Germinal center (tissue), 1 donor: ENCODE measurements around the gene WNK2.
A peak's percentile ranks its signal among the peaks of the same experiment; 100 is the strongest.

Source experiments
- DNase-seq: peaks from one replicate; pipeline ENCODE4 v3.0.0; 2012; ENCODE audit warnings: mixed read lengths, low spot score

The WNK2 gene

GRCh38 chr9:93266521-93267001 is 82.6 kb downstream of the WNK2 start:
- DNase-seq, result no peak

DNA sequence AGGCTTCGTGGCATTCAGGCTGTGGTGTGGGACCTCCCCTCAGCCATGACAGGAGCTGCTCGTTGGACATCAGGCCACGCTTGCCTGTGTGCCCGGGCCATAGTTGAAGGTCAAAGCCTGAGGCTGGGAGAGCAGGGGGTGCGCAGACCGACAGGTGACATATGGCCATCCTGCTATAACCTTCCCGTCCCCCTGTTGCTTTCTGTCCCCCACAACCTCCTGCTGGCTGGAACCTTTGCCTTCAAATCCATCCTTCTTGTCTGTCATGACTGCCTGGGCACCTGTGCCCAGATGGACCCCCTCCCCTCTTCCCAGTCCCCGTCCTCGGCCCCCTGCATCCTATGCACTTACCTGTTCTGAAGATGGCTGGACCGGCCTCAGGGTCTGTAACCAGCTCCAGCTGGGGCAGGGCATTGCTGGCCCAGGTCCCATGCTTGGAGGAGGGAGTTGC is 83.2 kb downstream of the WNK2 start:
- no peak for DNase-seq

GRCh38 chr9:93267681-93268505 is 84.0 kb downstream of the WNK2 start:
- DNase-seq, result no peak

DNA sequence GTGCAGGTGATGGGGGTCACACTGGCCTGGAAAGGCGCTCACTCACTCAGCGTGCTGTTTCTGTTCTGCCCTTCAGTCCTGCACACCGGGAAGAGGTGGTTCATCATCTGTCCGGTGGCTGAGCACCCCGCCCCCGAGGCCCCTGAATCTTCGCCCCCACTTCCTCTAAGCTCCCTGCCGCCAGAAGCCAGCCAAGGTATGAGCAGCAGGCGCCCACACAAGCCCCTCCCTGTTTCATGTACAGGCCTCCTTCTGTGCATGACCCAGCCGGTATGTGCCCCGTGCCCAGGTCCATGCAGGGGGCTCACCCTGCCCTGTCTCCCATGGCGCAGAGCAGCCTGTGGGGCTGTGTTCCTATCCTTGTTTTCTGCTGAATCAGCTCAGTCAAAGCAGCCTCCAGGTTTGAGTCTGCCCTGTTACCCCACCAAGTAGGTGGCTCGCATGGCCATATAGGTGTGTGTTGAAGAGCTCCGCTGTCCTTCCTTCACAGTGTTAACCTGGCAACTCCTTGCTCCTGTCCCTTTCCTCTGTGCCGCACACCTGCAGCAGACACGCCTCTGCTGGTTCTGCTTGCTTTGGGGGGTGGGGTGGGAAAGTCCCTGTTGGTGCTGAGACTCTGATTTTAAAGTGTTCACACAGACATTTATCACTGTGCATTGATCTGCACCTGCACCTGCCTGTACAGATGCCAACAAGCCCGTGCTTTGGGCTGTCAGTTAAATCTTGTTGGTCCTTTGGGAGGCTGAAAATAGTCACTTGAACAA is 84.8 kb downstream of the WNK2 start:
- DNase-seq, result peak; percentile 82

- DNase-seq, result no peak
Measured at GRCh38 chr9:93270976-93271375, 87.0 kb downstream of the WNK2 start.

GRCh38 chr9:93276973-93277372 is 93.0 kb downstream of the WNK2 start:
- DNase-seq, result peak; percentile 42

DNA sequence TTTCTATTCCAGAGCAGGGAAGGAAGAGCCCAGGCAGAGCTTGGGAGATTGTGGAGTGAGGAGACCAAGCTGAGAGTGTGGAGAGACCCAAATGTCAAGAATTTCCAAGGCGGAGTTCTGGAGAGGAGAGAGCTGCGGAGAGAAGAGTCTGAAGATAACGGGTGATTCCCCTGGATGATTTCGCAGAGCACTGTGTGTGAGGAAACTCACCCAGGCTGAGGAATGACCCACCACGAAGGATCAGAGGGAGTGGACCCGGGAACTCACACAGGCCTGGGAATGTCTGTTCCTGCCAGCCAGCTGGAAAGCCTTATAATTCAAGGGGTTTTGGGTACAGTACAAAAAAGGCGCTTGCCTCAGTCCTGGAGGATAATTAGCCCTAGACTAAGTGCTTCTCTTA is 94.2 kb downstream of the WNK2 start:
- DNase-seq, result no peak

GRCh38 chr9:93280661-93281259 is 96.8 kb downstream of the WNK2 start:
- DNase-seq, result no peak

- peak; percentile 48 for DNase-seq
Measured at GRCh38 chr9:93286252-93287188, 102.6 kb downstream of the WNK2 start.

GRCh38 chr9:93287189-93287552 is 103.2 kb downstream of the WNK2 start:
- no peak for DNase-seq

DNA sequence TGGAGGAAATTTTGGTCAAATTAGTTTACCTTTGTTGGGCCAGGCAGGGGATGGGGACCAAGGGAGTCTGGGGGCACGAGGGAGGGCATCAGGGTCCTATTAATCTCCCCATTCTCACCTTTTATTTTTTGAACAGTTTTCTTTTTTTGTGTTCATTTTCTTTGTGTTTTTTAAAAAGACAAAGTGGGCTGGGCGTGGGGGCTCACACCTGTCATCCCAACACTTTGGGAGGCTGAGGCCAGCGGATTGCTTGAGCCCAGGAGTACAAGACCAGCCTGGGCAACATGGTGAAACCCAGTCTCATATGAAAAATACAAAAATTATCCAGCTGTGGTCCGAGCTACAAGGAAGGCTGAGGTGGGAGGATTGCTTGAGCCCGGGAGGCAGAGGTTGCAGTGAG is 103.7 kb downstream of the WNK2 start:
- no peak for DNase-seq

DNA sequence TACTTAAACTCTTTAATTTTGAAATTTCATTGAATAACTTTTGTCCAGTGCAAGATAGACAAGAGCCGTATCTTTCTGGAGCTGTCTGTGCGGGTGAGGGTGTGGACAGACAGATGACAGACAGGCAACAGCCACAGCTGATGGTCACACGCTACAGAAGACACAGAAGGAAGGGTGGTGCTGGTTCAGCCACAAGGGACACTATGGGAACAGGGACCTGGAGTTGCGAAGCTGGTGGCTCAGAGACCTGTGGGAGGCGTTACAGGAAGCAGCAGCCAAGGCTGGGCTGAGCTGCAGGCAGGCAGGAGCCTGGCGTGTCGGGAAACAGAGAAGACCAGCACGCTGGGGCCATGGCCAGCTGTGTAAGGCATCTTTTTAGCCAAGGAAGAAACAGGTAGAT is 104.4 kb downstream of the WNK2 start:
- no peak for DNase-seq

DNA sequence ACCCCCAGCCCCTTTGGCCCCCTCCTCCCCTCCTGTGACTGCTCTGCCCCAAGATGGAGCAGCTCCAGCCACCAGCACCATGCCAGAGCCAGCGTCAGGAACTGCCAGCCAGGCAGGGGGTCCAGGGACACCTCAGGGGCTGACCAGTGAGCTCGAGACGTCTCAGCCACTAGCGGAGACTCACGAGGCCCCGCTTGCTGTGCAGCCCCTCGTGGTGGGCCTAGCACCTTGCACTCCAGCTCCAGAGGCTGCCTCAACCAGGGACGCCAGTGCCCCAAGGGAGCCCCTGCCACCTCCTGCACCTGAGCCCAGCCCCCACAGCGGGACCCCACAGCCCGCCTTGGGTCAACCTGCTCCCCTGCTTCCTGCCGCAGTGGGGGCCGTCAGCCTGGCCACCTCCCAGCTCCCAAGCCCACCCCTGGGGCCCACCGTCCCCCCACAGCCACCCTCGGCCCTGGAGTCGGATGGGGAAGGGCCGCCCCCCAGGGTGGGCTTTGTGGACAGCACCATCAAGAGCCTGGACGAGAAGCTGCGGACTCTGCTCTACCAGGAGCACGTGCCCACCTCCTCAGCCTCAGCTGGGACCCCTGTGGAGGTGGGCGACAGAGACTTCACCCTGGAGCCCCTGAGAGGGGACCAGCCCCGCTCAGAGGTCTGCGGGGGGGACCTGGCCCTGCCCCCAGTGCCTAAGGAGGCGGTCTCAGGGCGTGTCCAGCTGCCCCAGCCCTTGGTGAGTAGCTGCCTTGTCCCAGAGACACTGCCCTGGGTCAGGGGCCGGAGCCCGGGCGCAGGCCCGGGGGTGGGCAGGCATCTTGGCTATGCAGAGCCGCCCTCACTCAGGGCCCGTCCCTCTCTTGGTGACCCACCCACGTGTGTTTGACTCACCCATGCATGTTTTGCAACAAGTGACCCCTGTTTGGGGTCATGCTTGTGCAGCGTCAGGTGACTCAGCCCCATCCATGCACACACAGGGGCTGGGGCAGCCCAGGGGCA is 105.2 kb downstream of the WNK2 start:
- no peak for DNase-seq

GRCh38 chr9:93290495-93291434 is 106.8 kb downstream of the WNK2 start:
- DNase-seq, result peak; percentile 69

GRCh38 chr9:93291536-93292287 is 107.8 kb downstream of the WNK2 start:
- DNase-seq, result no peak

DNA sequence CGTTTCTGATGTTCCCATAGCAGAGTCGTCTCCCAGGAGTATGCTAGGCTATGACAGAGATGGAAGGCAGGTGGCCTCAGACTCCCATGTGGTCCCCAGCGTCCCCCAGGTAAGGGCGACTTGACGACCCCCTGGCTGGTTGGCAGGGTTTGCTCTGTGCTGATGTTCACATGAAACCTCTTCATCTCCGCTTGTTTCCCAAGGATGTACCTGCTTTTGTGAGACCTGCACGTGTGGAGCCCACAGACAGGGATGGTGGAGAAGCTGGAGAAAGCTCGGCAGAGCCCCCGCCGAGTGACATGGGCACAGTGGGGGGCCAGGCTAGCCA is 108.3 kb downstream of the WNK2 start:
- no peak for DNase-seq

- DNase-seq, result no peak
Measured at GRCh38 chr9:93292664-93293328, 108.9 kb downstream of the WNK2 start.

DNA sequence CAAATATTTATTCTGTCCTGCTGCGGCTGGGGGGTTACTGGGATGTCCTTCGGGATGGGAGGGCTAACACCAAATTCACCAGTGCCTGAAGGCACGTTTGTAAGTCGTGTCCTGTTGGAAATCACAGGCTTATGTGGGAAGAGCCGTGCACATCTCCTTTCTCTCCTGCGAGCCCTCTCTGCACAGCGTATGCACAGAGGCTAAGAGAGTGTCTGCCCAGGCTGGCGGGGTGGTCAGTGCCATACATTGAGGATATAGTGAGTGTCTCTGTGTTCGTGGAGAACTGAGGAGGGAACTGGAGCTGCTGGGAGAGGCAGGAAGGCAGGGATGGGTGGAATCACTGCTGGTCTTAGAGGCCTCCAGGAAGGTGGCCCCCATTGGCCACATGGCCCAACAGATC is 110.1 kb downstream of the WNK2 start:
- DNase-seq, result no peak
